AG09319 (cell line): ENCODE measurements around the gene LRRTM3.

ENCODE experiments used
- DNase-seq: peaks from one replicate; pipeline ENCODE4 v3.0.0-alpha.2; 2010; ENCODE audit warnings: low read depth; ENCODE audit errors: extremely low read depth
- TF ChIP-seq, protein P1 (sequence below): IDR thresholded peaks from 2 replicates; pipeline ENCODE4 v1.5.1; 2011; ENCODE audit warnings: low read depth, mild to moderate bottlenecking, inconsistent platforms, low read length, moderate library complexity

LRRTM3 gene

DNA sequence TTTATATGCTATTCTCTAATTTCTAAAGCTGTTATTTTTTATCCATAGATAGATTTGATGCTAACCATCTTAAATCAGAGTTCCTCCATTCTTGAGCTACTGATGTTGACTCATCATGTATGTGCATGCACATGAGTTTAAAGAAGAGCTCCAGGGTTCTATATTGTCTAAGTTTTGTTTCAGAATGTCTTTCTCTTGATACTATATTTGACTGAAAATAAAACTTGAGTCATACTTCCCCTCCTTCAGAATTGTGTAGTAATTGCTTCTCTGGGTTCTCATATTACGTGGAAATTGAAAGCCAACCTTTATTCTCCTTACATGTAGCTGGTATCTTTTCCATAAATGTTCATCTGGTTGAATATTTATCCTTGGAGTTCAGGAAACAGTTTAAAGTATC, 89.4 kb downstream of the LRRTM3 start:
- DNase-seq = no peak
- TF ChIP-seq, protein P1, sequence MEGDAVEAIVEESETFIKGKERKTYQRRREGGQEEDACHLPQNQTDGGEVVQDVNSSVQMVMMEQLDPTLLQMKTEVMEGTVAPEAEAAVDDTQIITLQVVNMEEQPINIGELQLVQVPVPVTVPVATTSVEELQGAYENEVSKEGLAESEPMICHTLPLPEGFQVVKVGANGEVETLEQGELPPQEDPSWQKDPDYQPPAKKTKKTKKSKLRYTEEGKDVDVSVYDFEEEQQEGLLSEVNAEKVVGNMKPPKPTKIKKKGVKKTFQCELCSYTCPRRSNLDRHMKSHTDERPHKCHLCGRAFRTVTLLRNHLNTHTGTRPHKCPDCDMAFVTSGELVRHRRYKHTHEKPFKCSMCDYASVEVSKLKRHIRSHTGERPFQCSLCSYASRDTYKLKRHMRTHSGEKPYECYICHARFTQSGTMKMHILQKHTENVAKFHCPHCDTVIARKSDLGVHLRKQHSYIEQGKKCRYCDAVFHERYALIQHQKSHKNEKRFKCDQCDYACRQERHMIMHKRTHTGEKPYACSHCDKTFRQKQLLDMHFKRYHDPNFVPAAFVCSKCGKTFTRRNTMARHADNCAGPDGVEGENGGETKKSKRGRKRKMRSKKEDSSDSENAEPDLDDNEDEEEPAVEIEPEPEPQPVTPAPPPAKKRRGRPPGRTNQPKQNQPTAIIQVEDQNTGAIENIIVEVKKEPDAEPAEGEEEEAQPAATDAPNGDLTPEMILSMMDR = no peak

DNA sequence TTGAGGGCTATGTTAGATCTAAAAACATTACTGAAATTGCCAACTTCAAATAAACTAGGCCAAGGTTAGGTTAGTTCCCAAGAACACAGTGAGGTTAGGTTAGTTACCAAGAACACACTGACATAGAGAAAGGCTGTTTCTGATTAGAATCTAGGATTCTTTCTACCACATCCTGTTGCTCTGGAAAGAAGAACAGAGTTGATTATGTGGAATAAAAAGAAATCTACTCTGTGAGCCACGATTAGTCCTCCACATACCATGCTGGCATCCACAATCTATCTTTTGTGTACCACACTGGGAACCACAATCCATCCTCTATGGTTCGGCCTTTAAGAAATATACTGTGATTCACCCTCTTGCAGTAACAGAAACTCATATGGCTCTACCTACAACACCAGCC, 91.4 kb downstream of the LRRTM3 start:
- TF ChIP-seq, protein P1 = no peak
- DNase-seq = no peak

DNA sequence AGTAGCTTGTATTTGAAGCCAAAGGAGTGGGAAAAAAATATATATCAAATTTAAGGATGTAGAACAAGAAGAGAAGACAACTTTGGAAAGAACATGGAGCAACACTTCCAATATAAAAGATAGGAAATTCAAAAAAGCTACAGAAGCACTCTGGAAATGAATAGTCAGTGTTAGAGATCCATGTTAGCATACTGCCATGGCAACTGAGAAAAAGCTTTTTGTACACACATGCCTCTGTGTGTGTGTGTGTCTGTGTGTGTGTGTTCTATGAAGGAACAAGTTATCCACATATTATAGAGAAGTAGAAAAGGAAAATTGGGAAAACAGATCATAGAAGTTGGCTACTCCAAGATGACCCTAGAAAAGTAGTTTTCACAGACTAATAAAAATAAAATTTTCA, 96.3 kb downstream of the LRRTM3 start:
- TF ChIP-seq, protein P1 = no peak
- no peak for DNase-seq

DNA sequence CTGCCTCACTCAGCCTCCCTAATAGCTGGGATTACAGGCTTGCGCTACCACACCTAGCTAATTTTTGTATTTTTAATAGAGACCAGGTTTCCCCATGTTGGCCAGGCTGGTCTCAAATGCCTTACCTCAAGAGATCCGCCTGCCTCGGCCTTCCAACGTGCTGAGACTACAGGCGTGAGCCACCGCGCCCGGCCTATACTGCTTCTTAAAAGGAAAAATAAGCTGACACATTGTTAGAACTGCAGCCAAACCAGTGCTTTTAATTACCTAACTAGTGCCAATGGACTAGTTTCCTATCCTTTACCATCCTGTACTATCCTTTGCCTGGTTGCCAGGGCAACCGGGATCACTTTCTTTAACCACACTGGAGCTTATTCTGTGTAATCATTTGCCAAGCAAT, 108.0 kb downstream of the LRRTM3 start:
- DNase-seq = no peak
- TF ChIP-seq, protein P1 = no peak

DNA sequence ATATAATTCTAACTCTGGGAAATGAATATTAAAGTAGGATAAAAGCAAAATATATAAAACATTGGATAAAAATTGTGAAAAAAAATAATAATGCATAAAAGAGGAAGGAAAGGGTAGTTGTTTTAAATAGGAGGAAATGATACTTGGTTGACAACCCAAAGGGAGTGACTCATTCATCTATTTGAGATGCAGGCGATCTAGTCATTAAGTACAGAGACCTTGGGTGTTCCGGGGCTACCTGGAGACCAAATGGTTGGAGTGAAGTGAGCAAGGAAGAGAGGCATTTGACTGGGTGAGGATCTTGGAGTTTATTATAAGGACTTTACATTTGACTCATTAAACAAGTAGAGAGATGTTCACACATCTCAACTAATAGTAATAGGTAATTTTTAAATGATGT, 111.0 kb downstream of the LRRTM3 start:
- DNase-seq = no peak
- TF ChIP-seq, protein P1 = no peak

DNA sequence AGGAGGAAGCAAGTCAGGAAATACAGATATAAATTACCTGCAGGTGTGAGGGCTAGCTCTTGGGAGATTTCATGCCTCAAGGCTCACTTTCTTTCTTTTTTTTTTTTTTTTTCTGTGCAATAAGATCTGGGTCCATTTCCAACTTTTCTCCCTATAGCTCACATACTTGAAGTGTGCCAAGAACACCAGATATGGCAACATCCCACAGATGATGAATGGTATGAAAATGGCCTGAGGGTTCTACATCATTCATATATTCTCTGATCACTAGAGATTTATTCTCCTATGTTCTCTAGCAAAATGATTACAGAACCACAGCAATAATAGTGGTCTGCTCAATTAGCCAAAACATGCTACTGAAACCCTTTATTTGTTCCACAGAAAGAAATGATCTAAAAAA, 117.2 kb downstream of the LRRTM3 start:
- TF ChIP-seq, protein P1 = no peak
- no peak for DNase-seq

DNA sequence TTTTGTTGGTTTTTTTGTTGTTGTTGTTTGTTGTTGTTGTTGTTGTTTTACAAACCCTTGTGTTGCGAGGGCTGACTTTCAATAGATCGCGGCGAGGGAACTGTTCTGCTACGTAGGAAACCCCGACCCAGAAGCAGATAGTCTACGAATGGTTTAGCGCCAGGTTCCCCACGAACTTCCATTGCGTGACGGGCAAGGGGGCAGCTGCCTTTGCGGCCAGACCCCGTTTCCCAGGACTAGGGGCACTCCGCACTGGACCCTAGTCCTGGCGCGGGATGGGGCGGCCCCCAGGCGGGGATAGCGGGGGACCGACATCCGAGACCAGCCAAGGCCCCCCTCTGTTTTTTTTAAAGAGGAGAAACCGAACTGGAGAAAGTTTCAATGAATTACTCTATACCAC, 119.6 kb downstream of the LRRTM3 start:
- no peak for DNase-seq
- TF ChIP-seq, protein P1 = no peak

DNA sequence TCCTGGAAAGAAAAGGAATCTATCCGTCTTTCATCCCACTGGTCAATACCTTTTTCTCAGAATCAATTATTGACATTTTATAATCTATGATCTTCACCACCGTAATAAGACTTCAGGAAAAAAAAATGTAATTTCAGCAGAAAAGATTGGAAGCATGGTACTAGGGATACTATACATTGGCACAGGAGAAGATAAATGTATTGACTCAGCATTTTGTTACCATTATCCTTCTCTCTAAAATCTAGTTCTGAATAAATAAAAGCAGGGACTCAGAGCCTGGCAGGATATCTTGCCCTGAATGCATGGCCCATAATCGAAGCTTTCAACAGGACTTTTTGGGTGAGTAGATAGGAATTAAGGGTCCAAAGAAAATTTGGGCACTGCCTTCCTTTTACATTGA, 120.7 kb downstream of the LRRTM3 start:
- TF ChIP-seq, protein P1 = no peak
- no peak for DNase-seq
